ENCODE results near the gene LPIN2.
"Not testable (repeated sequence)": the region's sequence is repeated elsewhere in the genome, so short reads cannot be mapped to it uniquely, and the experiment has no call there.

The LPIN2 gene, protein sequence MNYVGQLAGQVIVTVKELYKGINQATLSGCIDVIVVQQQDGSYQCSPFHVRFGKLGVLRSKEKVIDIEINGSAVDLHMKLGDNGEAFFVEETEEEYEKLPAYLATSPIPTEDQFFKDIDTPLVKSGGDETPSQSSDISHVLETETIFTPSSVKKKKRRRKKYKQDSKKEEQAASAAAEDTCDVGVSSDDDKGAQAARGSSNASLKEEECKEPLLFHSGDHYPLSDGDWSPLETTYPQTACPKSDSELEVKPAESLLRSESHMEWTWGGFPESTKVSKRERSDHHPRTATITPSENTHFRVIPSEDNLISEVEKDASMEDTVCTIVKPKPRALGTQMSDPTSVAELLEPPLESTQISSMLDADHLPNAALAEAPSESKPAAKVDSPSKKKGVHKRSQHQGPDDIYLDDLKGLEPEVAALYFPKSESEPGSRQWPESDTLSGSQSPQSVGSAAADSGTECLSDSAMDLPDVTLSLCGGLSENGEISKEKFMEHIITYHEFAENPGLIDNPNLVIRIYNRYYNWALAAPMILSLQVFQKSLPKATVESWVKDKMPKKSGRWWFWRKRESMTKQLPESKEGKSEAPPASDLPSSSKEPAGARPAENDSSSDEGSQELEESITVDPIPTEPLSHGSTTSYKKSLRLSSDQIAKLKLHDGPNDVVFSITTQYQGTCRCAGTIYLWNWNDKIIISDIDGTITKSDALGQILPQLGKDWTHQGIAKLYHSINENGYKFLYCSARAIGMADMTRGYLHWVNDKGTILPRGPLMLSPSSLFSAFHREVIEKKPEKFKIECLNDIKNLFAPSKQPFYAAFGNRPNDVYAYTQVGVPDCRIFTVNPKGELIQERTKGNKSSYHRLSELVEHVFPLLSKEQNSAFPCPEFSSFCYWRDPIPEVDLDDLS

DNA sequence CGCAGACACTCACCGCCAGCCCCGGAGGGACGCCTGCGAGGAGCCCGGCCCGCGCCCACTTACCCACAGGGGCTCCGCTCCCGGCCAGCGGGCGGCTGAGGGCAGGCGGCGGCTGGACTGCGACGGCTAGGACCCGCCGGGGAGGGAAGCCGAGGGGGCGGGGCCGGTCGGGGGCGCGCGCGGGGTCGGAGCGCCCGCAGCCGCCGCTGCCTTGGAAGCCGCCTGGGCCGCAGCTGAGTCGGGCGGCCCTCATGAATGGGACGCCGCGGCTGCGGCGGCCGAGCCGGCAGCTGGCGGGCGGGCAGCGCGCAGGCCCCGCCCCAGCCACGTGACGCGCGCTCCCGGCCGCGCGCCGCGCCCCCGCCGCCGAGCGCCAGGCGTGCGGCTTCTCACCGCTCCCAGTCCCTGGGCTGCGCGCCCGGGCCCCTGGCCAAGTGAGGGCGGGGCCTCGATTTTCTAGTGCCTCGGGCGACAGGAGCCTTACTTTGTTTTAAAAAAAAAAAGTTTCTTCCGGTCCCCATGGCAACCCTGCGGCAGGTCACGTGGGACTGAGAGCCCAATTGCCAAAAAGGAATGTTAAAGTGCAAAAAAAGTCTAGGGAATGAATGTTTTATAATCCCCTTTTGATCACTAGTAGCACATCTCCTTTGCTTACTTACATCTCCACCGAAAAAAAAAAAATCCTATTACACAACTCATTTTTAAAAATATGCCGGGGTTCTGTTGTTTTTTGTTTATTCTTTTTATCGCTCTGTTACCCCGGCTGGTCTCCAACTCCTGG lies at the start of gene LPIN2:
Gene LPIN2 (minus strand): TSS at position 121 of the 781 bp plus-strand sequence. CDS start 52,304 bp downstream, outside the sequence.
- DNase-seq: peak; percentile 84

DNA sequence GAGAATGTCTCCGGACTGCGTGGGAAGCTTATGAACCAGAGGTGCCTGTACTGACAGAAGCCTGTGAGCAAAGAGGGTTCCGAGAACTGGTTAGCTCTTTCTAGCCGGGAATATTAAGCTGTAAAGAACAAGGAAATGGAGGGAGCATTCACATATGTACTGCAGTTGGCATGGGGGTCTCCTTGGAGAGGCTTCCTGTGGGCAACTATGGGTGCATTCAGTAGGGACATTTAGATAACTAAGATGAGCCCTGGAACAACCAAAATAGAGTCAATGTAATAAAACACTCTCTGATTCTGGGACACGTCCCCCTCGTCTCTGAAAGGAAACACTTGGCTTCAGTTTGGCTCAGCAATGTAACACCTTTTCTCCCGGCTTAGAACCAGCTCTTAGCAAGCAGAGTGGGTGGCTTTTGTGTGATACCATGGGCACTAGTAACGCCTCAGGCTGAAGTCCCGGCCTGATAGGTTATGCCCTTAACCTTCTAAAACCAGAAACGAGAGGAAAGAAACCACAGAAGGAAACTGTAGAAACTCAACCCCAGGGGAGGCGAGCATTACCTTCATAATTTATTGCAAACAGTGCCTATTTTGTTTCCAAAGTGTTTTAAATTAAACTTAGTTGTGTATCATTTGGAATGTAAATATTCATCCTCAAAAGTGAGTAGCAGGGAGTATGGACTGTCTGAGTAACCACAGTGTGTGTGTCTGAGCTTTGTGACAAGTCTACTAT lies 48.8 kb upstream of the LPIN2 start:
- no peak for DNase-seq

DNA sequence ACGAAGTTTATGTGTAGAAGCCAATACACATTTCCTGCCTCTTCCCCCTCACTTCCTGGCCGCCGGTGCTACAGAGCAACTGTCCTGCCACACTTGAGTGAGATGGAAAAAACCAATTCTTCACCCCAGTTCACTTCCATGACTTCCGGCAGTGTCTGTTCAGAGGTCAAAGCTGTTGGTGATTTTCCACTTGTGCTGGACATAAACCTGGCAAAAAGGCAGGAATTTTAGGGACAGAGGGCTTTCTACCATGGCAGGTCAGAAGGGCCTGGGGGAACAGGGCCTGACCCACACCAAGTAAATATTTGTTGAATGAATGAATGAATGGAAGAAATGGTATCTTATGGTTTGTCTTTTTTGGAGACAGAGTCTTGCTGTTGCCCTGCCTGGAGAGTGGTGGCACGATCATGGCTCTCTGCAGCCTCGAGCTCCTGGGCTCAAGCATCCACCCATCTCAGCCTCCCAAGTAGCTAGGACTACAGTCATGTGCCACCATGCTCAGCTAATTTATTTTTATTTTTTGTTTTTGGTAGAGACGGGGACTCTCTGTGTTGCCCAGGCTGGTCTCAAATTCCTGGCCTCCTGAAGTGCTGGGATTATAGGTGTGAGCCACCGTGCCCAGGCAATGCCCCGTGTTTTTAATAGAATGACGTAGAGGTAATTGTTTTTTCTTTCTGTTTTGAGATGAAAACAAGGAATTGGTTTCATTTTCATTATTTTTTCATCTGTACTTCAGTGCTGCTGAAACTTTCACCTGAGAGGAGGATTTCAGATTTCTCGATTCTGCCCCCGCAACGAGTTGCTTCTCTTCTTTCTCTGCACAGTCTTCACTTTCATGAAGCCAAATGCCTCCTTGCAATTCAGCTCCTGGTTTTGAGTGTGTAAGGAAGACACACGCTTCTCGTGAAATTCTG lies 48.0 kb upstream of the LPIN2 start:
- DNase-seq: no peak

DNA sequence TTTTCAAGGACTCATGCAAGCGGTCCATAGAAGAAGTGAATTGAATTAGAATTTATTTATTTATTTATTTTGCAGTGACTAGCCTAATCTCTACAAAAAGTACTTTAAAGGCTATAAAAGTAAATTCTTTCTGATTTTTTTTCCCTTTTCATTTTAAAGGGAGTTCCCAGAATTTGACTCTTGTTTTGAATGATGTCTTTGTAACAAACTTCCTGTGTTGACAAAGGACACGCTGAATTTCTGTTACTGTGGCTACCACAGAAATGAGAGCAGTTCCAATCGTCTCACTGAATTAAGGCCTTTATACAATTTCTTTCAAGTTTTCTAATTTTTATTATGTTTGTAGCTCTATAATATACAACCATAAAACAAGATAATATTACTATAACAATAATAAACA lies 46.3 kb upstream of the LPIN2 start:
- no peak for DNase-seq

DNA sequence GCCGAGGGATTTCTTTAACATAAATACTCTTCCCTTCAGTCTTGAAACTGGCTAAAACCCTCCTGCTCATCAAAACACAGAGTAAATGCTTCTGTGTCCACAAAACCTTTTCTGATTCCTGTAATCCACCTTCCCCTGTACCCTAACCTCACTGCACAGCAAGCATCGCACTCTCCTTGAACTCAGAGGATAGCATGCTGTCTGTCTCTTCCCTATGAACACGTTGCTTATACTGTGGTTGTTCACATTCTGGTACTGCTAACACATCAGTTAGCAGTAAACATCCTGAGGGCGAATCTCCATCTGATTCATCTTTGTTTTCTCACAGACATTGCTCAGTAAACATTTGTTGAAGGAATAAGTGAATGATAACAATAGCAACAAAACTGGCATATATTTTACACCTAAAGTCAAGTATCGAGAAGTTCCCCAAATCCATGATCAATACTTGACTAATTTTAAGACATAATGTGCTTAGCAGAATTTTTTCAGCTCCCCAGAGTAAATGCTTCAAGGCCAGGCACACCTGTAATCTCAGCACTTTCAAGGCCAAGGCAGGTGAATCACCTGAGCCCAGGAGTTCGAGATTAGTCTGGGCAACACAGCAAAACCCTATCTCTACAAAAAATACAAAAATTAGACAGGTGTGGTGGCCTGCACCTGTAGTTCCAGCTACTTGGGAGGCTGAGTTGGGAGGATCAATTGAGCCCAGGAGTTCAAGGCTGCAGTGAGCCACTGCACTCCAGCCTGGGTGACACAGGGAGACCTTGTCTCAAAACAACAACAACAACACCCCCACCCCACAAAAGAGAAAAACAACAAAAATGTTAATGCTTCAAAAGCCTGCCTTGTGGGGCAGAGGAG lies 45.6 kb upstream of the LPIN2 start:
- DNase-seq: no peak

DNA sequence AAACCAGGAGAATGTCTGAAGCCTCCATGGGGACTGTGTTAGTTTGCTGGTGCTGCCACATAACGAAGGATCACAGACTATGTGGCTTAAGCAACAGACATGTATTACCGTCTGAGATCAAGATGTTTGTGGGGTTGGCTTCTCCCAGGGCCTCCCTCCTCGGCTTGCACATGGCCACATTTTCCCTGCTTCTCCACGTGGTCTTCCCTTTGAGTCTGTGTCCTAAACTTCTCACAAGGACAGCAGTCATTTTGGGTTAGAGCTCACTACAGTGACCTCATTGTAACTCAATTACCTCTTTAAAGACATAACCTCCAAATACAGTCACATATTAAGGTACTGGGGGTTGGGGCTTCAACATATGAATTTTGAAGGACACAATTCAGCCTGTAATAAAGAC lies 44.6 kb upstream of the LPIN2 start:
- DNase-seq: no peak

DNA sequence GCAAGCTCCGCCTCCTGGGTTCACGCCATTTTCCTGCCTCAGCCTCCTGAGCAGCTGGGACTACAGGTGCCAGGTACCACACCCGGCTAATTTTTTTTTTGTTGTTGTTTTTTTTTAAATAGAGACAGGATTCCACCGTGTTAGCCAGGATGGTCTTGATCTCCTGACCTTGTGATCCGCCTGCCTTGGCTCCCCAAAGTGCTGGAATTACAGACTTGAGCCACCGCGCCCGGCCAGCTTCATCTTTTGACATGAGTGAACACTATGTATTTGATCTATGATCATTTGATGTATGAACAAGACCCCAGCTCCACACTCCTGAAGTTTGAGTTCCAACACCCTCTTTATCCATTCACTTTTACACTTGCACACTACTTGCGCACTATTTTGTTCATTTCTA lies 43.4 kb upstream of the LPIN2 start:
- no peak for DNase-seq

DNA sequence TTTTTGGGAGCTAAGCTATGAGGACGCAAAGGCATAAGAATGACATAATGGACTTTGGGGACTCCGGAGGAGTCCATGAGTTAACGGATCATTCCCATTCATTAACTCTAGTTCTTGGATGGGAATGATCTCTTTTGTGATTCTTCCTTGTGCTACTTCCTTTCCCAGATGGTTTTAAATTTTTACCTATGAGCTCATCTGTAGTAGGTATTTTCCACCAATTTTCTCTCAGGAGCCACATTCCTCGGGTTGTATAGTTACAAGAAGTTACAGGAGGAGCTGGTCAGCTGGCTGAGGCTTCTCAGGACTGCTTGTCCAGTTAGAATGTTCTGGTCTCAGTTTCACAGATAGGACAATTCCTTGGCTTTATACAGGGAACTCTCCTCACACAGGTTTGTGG lies 42.9 kb upstream of the LPIN2 start:
- DNase-seq: no peak

DNA sequence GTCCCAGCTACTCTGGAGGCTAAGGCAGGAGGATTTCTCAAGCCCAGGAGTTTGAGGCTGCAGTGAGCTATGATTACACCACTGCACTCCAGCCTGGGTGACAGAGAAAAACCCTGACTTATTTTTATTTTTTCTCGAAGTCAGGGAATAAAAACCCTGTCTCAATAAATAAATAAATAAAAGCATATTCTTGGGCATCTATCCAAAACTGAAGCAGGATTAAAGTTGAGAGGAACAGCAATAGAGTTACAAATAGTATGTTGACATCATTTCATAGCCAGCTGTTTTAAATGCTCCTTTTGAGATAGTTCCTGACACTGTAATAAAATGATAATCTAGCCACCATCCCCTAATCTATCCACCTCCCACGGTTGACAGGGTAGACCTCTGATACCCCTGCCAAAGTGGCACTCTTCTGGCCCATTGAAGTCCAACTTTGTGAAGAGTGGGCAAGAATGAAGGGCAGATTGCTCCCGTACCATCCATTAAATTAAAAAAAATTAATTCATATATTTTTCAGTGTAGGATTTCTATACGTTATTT lies 42.3 kb upstream of the LPIN2 start:
- DNase-seq: no peak

DNA sequence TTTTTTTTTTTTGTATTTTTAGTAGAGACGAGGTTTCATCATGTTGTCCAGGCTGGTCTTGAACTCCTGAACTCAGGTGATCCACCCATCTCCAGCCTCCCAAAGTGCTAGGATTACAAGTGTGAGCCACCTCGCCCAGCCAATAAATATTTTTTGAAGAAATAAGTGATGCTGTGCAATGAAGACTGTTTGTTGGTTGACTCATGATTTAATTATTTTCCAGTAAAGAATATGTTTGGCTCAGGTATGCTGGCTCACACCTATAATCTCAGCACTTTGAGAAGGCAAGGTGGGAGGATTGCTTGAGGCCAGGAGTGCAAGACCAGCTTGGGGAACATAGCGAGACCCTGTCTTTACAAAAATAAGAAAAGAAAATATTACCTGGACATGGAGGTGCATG lies 41.8 kb upstream of the LPIN2 start:
- DNase-seq: no peak

DNA sequence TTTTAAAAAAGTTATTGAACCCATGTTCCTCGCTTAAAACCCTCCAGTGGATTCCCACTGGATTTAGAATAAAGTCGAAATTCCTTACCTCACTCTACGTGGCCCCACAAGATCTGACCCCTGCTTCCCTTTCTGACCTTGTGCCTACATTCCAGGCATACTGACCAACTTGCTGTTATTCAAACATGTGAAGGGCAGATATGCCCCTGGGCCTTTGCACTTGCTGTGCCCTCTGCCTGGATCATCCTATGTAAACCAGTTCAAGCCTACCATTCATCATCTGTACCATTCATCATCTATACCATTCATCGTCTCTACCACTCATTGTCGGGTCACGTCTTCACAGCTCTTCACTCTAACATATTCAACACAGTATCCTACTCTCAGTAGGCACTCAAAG lies 41.3 kb upstream of the LPIN2 start:
- DNase-seq: no peak

DNA sequence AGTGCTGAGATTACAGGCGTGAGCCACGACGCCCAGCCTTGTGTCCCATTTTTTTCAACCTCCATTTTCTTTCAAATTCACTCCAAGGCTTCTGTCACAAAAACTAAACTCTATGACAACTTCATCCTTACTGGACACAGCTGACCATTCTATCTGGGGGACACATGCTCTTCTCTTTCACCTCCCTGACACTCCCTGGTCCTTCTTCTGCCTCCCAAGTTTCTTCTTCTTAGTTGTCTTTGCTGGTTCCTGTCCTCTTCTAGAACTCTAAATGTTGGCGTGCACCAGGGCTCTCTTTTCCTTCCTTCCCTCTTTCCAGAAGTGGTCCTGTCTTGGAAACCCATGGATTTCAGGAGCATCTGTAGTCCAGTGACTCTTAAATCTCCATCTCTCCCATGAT lies 40.1 kb upstream of the LPIN2 start:
- DNase-seq: no peak

DNA sequence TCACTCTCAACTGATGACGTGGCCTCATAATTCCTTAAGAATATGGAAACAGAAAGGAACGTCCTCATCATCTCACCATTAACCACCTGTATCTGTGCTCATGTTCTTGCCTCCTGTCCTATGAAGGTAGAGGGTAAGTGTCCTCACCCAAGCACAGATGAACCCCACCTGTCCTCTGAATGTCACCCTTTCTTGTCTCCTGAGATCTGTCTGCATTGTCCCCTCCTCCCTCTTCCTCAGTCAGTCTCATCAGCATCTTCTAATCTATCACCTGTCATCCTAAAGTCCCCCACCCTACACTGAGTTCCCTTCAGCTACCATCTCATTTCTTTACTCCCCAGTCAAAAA lies 39.4 kb upstream of the LPIN2 start:
- no peak for DNase-seq

DNA sequence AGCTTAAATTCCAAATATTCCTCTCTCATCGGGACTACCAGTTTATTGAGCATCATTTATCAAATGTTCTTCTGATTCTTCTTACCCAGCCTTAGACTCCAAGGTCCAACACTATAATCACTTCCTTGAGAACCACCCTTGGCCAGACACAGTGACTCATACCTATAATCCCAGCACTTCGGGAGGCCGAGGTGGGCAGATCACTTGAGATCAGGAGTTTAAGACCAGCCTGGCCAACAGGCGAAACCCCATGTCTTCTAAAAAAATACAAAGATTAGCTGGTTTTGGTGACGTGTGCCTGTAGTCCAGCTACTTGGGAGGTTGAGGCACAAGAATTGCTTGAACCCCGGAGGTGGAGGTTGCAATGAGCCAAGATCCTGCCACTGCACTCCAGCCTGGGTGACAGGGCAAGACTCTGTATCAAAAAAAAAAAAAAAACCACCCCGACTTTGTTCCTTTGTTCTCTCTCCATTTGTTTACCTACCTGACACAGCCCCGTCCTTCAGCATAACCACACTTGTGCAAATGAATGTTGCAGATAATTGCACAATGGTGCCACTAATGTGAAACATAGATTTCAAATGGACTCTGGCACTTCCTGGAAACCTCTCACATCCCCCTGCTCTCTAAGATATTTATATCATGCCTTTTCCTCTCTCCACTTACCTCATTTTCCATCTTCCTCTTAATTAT lies 38.9 kb upstream of the LPIN2 start:
- no peak for DNase-seq

DNA sequence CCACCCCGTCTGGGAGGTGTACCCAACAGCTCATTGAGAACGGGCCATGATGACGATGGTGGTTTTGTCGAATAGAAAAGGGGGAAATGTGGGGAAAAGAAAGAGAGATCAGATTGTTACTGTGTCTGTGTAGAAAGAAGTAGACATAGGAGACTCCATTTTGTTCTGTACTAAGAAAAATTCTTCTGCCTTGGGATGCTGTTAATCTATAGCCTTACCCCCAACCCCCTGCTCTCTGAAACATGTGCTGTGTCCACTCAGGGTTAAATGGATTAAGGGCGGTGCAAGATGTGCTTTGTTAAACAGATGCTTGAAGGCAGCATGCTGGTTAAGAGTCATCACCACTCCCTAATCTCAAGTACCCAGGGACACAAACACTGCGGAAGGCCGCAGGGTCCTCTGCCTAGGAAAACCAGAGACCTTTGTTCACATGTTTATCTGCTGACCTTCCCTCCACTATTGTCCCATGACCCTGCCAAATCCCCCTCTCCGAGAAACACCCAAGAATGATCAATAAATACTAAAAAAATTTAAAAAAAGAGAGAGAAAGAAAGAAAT lies 37.0 kb upstream of the LPIN2 start:
- not testable (repeated sequence) for DNase-seq

DNA sequence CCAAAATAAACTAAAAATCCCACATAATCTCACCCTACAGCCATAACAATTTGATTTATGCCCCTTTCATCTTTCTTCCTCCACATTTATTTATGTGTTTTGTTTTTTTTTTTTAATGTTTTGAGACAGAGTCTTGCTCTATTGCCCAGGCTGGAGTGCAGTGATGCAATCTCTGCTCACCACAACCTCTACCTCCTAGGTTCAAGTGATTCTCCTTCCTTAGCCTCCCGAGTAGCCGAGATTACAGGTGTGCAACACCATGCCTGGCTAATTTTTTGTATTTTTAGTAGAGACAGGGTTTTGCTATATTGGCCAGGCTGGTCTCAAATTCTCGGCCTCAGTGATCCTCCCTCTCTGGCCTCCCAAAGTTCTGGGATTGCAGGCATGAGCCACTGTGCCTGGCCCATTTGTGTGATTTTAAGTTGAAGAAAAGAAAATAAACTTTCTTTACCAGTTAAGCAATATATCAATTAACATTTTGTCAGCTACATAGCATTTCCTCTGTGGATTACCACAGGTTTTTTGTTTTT lies 35.9 kb upstream of the LPIN2 start:
- DNase-seq: no peak

DNA sequence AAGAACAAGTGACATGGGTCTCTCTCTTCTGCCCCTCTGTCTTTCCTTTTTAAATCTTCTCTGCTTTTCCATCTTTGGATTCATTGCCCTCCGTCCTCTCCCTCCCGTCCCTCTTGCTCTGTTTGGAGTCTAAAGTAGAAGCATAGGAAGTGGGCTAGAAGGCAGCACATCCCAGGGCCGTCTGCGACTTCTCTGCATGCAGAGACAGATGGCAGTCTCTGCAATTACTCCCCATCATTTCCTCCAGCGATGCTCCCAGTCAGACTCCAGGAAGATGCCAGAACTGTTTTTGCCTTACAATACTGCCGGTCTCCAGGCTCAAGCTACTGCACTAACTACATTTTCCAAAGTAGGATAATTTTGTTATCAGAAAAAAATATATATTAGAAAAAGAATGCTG lies 35.2 kb upstream of the LPIN2 start:
- no peak for DNase-seq

DNA sequence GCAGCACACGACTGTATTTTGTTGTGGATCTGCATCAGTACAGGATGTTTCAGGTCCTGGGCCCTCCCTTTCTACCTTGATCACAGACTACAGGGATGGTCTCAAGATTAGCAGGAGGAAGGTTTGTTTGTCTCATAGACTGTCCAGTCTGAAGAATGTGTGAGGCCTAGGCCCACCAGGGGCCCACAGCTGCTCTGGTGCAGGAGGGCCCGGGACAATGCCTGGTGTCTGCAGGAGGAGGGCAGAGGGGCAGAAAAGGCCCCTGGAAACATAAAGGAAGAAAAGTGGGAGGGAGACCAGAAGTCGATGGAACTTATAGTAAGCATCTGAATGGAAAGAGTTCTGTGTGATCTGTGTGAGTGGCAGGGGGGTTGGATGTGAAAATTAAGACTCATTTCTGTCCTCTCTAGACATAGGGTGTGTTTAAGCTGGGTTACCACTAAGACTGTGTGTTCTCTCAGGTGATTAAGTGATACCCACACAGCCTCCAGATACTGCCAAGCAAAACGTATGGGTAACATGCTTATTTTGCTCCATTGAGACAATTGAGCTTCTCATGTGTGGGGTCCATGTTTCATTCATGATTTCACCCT lies 33.4 kb upstream of the LPIN2 start:
- no peak for DNase-seq
